Vagina (tissue), 2 donors: ENCODE data around the gene PTPN1.

Experiments used
- CTCF ChIP-seq, 3 experiments: fragments of 450-650 bp in 2 of 3; fragments of 200-600 bp in 1 of 3; sonication (generic) in 1 of 3; IDR thresholded peaks; one replicate each; pipeline ENCODE4 v1.5.1; 2017 to 2019; ENCODE audit warnings: antibody characterized with exemption in 3 of 3, mild to moderate bottlenecking in 2 of 3, moderate library complexity in 2 of 3
- POLR2A ChIP-seq, 2 donors: fragments of 450-650 bp; IDR thresholded peaks; one replicate each; pipeline ENCODE4 v1.6.1; 2017; ENCODE audit warnings: antibody characterized with exemption in 2 of 2, mild to moderate bottlenecking in 2 of 2, moderate library complexity in 2 of 2
- POLR2AphosphoS5 ChIP-seq, 2 donors: sonication (generic); formaldehyde crosslinking; IDR thresholded peaks; one replicate each; pipeline ENCODE4 v1.9.0; 2017; ENCODE audit warnings: antibody characterized with exemption in 2 of 2, mild to moderate bottlenecking in 2 of 2, low read depth in 1 of 2; ENCODE audit not compliant: insufficient read depth in 1 of 2

DNA sequence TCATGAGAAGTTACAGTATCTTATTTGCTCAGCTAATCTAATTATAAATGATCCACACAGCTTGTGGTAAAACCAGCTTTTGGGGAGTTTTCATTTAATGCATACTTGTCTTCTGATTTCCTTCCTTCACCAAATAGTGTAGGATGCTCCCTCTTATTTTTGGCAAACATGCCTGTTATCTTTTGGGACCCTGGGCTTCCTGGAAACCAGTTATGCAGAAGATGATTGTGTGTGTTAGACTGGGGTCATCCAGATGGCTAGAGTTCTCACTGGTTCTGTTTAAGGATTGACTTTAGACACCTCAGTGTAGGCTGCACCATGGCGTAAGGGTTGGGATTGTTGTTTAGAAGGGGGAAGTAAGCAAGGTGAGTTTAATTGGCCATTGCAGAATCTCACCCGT is 61.3 kb downstream of the PTPN1 start:
- TF ChIP-seq CTCF (IDR thresholded peaks at IDR 0.05) (no peak), POLR2A (IDR thresholded peaks at IDR 0.05) (no peak), POLR2AphosphoS5 (IDR thresholded peaks at IDR 0.05; ENCODE audit: insufficient read depth in 1 of 2, low read depth in 1 of 2) (no peak)
